AG10803 (cell line): ENCODE data around the gene HOXB5.

ENCODE experiments used
- DNase-seq: peaks from one replicate; pipeline ENCODE4 v3.0.0; 2010; ENCODE audit warnings: low read depth
- H3K4me3 ChIP-seq: 2 replicates; pipeline ENCODE4 v1.5.1; 2011; ENCODE audit warnings: mild to moderate bottlenecking, low read length, control low read depth
- CTCF ChIP-seq: conservative IDR thresholded peaks from 2 replicates; pipeline ENCODE4 v1.5.1; 2011; ENCODE audit warnings: mild to moderate bottlenecking, low read length, control low read depth, inconsistent platforms

The HOXB5 gene

GRCh38 chr17:48639136-48639535 is 45.6 kb upstream of the HOXB5 start:
- DNase-seq = no peak
- no peak overlapping the region for H3K4me3 ChIP-seq
- TF ChIP-seq CTCF = no peak

DNA sequence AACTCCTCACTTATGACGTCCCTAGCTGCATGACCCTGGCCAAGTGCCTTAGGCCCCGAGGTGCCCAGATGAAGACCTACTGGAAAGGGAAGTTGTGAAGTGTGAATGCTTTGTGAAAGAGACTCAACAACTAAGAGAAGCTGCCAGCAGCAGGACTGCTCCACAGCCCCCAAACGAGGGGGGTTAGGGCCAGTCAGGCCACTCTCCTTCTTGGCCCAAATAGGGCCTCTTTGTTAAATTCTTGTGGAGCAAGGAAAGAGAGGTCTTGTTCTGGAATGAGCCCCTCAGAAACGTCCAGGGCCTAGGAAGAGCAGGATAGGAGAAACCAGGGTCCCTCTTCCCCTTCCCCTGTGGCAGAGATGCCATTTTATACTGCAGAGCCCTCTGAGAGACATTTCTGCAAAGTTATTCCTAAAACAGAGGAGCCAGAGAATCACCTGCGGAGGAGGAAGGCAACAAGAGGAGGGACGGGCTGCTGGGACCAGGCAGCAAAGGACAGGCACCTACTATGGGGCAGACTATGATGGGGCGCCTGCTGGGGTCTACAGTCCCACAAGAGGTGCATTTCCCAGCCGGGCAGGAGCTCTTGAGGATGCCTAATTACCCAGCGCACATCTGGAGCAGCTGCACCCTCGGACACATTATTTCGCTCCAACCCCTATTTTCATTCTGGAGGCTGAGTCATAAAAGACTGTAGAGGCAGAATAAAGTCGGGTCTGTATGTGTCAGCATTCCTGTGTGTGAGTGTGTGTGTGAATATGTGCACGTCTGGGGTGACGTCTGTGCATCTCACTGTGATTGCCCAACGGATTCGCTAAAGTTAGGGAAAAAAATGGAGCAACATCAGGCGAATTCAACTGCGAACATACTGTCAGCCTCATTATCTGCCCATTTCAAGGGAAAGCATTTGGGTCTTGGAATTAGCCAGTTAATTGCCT is 44.0 kb upstream of the HOXB5 start:
- no peak for TF ChIP-seq CTCF
- no peak overlapping the region for H3K4me3 ChIP-seq
- peak; percentile 98 for DNase-seq

- TF ChIP-seq CTCF = peak; percentile 65
- H3K4me3 ChIP-seq = no peak overlapping the region
- peak; percentile 78 for DNase-seq
These were observed 42.8 kb upstream of the HOXB5 start for GRCh38 chr17:48636177-48637018.

- no peak for DNase-seq
- no peak for TF ChIP-seq CTCF
- H3K4me3 ChIP-seq = no peak overlapping the region
These were observed 41.1 kb upstream of the HOXB5 start for GRCh38 chr17:48634493-48635208.

DNA sequence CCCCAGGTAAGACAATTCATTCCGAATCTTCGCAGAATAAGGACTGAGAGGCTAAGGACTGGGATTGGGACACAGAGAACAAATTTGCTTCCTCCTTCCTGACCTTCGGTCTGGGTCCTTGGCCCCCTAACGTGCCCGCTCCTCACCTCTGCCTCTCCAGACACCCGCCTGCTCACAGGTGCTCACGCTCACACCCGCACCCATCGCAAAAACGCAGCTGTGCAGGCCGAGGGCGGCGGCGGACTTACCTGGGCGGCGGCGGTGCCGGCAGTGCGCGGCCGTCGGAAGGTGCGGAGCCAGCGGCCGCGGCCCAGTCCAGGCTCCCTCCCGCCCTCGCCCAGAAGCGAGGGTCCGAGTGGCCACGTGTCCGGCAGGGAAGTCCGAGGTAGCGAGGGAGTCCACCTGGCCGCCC is 39.7 kb upstream of the HOXB5 start:
- no peak for TF ChIP-seq CTCF
- no peak for DNase-seq
- H3K4me3 ChIP-seq = no peak overlapping the region

GRCh38 chr17:48632579-48633265 is 39.1 kb upstream of the HOXB5 start:
- DNase-seq = no peak
- H3K4me3 ChIP-seq = no peak overlapping the region
- no peak for TF ChIP-seq CTCF
